HepG2 (cell line): ENCODE data around the gene ARL10. TPM values are rescaled to one million over a fixed set of nuclear protein-coding genes. Genes with fewer than 3 reads are reported as not detected.

Experiments used
- BATF2 ChIP-seq: sonication (generic); formaldehyde crosslinking; IDR thresholded peaks from 2 replicates; pipeline ENCODE4 v1.8.0; 2022; ENCODE audit warnings: mild to moderate bottlenecking, missing genetic modification reagents, moderate library complexity
- CC2D1A ChIP-seq: sonication (generic); formaldehyde crosslinking; IDR thresholded peaks from 2 replicates; pipeline ENCODE4 v1.8.1; 2023; ENCODE audit warnings: mild to moderate bottlenecking, missing genetic modification reagents
- CREBL2 ChIP-seq: sonication (generic); formaldehyde crosslinking; IDR thresholded peaks from 2 replicates; pipeline ENCODE4 v1.8.1; 2023; ENCODE audit warnings: missing genetic modification reagents, mild to moderate bottlenecking, borderline replicate concordance
- ETV5 ChIP-seq: IDR thresholded peaks from 2 replicates; pipeline ENCODE4 v1.6.1; 2018; ENCODE audit warnings: missing biosample characterization, missing genetic modification reagents, inconsistent platforms, borderline replicate concordance
- FOXO1 ChIP-seq: sonication (generic); formaldehyde crosslinking; IDR thresholded peaks from 2 replicates; pipeline ENCODE4 v1.4.0; 2020; ENCODE audit warnings: missing genetic modification reagents
- FOXP4 ChIP-seq: sonication (generic); formaldehyde crosslinking; IDR thresholded peaks from 2 replicates; pipeline ENCODE4 v1.4.0; 2020; ENCODE audit warnings: missing genetic modification reagents
- HMGA1 ChIP-seq: sonication (generic); formaldehyde crosslinking; conservative IDR thresholded peaks from 2 replicates; pipeline ENCODE4 v1.4.0; 2020; ENCODE audit warnings: missing genetic modification reagents
- HNRNPLL ChIP-seq: fragments of 200-400 bp; formaldehyde crosslinking; IDR thresholded peaks from 2 replicates; pipeline ENCODE4 v1.6.1; 2017; ENCODE audit warnings: mild to moderate bottlenecking, low read depth, low read length; ENCODE audit not compliant: poor library complexity, severe bottlenecking
- JDP2 ChIP-seq: sonication (generic); formaldehyde crosslinking; IDR thresholded peaks from 2 replicates; pipeline ENCODE4 v1.8.1; 2022; ENCODE audit warnings: missing genetic modification reagents, borderline replicate concordance
- KLF9 ChIP-seq: IDR thresholded peaks from 2 replicates; pipeline ENCODE4 v1.6.1; 2016; ENCODE audit warnings: low read depth
- NFE2L1 ChIP-seq: sonication (generic); formaldehyde crosslinking; IDR thresholded peaks from 2 replicates; pipeline ENCODE4 v1.4.0; 2020; ENCODE audit warnings: missing genetic modification reagents, mild to moderate bottlenecking, borderline replicate concordance
- POGK ChIP-seq: sonication (generic); formaldehyde crosslinking; conservative IDR thresholded peaks from 2 replicates; pipeline ENCODE4 v1.8.0; 2022; ENCODE audit warnings: mild to moderate bottlenecking, moderate library complexity, missing genetic modification reagents
- POLR2AphosphoS2 ChIP-seq: IDR thresholded peaks from 2 replicates; pipeline ENCODE4 v1.6.1; 2011; ENCODE audit warnings: low read depth, low read length, improper control_type of control experiment
- PPARG ChIP-seq: conservative IDR thresholded peaks from 2 replicates; pipeline ENCODE4 v1.6.1; 2016; ENCODE audit warnings: missing biosample characterization, missing genetic modification reagents
- RFXAP ChIP-seq: sonication (generic); formaldehyde crosslinking; IDR thresholded peaks from 2 replicates; pipeline ENCODE4 v1.4.0; 2020; ENCODE audit warnings: missing genetic modification reagents, borderline replicate concordance
- SP4 ChIP-seq: sonication (generic); formaldehyde crosslinking; IDR thresholded peaks from 2 replicates; pipeline ENCODE4 v1.8.1; 2023; ENCODE audit warnings: mild to moderate bottlenecking, missing genetic modification reagents
- TBP ChIP-seq: sonication (generic); formaldehyde crosslinking; IDR thresholded peaks from 2 replicates; pipeline ENCODE4 v1.5.0; 2020; ENCODE audit warnings: missing genetic modification reagents
- ZC3H4 ChIP-seq: sonication (generic); formaldehyde crosslinking; IDR thresholded peaks from 2 replicates; pipeline ENCODE4 v1.4.0; 2020; ENCODE audit warnings: missing genetic modification reagents, borderline replicate concordance
- ZNF17 ChIP-seq: sonication (generic); formaldehyde crosslinking; IDR thresholded peaks from 2 replicates; pipeline ENCODE4 v1.5.0; 2020; ENCODE audit warnings: mild to moderate bottlenecking, missing genetic modification reagents
- ZNF460 ChIP-seq: sonication (generic); formaldehyde crosslinking; IDR thresholded peaks from 2 replicates; pipeline ENCODE4 v1.5.1; 2020; ENCODE audit warnings: missing genetic modification reagents, mild to moderate bottlenecking, borderline replicate concordance
- ZNF549 ChIP-seq: sonication (generic); formaldehyde crosslinking; IDR thresholded peaks from 2 replicates; pipeline ENCODE4 v1.5.0; 2020; ENCODE audit warnings: missing genetic modification reagents
- ZNF550 ChIP-seq: sonication (generic); formaldehyde crosslinking; IDR thresholded peaks from 2 replicates; pipeline ENCODE4 v1.4.0; 2020; ENCODE audit warnings: mild to moderate bottlenecking, missing genetic modification reagents, borderline replicate concordance
- ZNF784 ChIP-seq: sonication (generic); formaldehyde crosslinking; IDR thresholded peaks from 2 replicates; pipeline ENCODE4 v1.5.1; 2020; ENCODE audit warnings: missing genetic modification reagents, mild to moderate bottlenecking, borderline replicate concordance
- ZNF883 ChIP-seq: sonication (generic); formaldehyde crosslinking; IDR thresholded peaks from 2 replicates; pipeline ENCODE4 v1.5.1; 2020; ENCODE audit warnings: mild to moderate bottlenecking, missing genetic modification reagents; ENCODE audit errors: not compliant biosample characterization
- polyA plus RNA-seq, 8 experiments: library from polyadenylated mRNA; depleted of rRNA in 3 of 8; stranded (reverse) in 7 of 8; unstranded in 1 of 8; fragments of >200 nt; fragmentation: Illumina TruSeq in 4 of 8; extraction: Trizol in 4 of 8; gene quantifications; 2 replicates each; pipeline versions ENCODE4 v1.2.1 to v1.2.3, GENCODE V29; 2011 to 2016; ENCODE audit warnings: low read depth in 4 of 8, missing spikeins in 1 of 8, mixed read lengths in 1 of 8; ENCODE audit not compliant: insufficient read depth in 1 of 8
- total RNA-seq, 5 experiments: library from RNA; depleted of rRNA; stranded (reverse); fragments of >200 nt; fragmentation: Illumina TruSeq; extraction: Trizol; gene quantifications; 2 replicates each; pipeline ENCODE4 v1.2.3, GENCODE V29; 2016; ENCODE audit warnings: low read depth in 1 of 5

The ARL10 gene
- total and polyA plus RNA-seq, 2 of the 13 experiments (the other 11 are each of a cell fraction or from before 2014, with no cell fraction given) = 0.18 to 0.50 TPM

GRCh38 chr5:176361437-176362232, 3.7 kb upstream of the ARL10 start, which contains the start of gene KIAA1191 (continued):
- TF ChIP-seq POLR2AphosphoS2 (peak; percentile 68; the same call in 1 of the 2 replicates), HNRNPLL (peak; percentile 60), ZNF550 (CRISPR knock-in tag) (no peak), ZNF784 (CRISPR knock-in tag) (0 out of 2 replicates have a peak, but pooled peaks have one; percentile 78), CREBL2 (CRISPR knock-in tag) (no peak), ZNF883 (CRISPR knock-in tag) (peak; percentile 66), ZNF17 (no peak), JDP2 (CRISPR knock-in tag) (no peak), ZNF460 (no peak), RFXAP (CRISPR knock-in tag) (no peak), SP4 (no peak), ETV5 (CRISPR knock-in tag) (peak; percentile 68), BATF2 (no peak), ZNF549 (CRISPR knock-in tag) (no peak), NFE2L1 (no peak), POGK (CRISPR knock-in tag) (peak; percentile 89; the same call in 1 of the 2 replicates), FOXP4 (no peak), FOXO1 (CRISPR knock-in tag) (peak; percentile 70; the same call in 1 of the 2 replicates), TBP (no peak), KLF9 (CRISPR knock-in tag) (0 out of 2 replicates have a peak, but pooled peaks have one; percentile 57), PPARG (CRISPR knock-in tag) (0 out of 2 replicates have a peak, but pooled peaks have one; percentile 24), ZC3H4 (no peak), HMGA1 (no peak), CC2D1A (no peak)
